Right lobe of liver (tissue), 4 donors: ENCODE data around the gene PRLHR.

Source experiments
- CTCF ChIP-seq, 4 donors: fragments of 200-600 bp in 3 of 4; fragments of 450-650 bp in 1 of 4; IDR thresholded peaks; one replicate each; pipeline versions ENCODE4 v1.5.1 to v1.8.0; 2016 to 2022; ENCODE audit warnings: antibody characterized with exemption in 4 of 4, mild to moderate bottlenecking in 2 of 4
- POLR2A ChIP-seq: fragments of 450-650 bp; IDR thresholded peaks from one replicate; pipeline ENCODE4 v1.6.1; 2017; ENCODE audit warnings: antibody characterized with exemption, mild to moderate bottlenecking
- donor health status: DM: no; HTN: no; CAD: no.
- donor health status: DM: no; HTN: no; CAD: no.
- donor health status: DM: no; HTN: yes; CAD: no.

GRCh38 chr10:118607768-118608354 lies 12.4 kb upstream of the PRLHR start:
- TF ChIP-seq CTCF (IDR thresholded peaks at IDR 0.05) (no peak), POLR2A (no peak)
